GM12873 (cell line): ENCODE data around the gene EIF4G2.

Experiments
- CTCF ChIP-seq: IDR thresholded peaks from 2 replicates; pipeline ENCODE4 v1.5.1; 2012; ENCODE audit warnings: low read depth, mild to moderate bottlenecking, moderate library complexity, low read length, control low read depth; ENCODE audit not compliant: insufficient read depth; ENCODE audit errors: missing control alignments

The EIF4G2 gene

GRCh38 chr11:10808553-10809372, at the start of gene EIF4G2:
Gene EIF4G2, minus strand, starts transcription at chr11:10808926.
- no peak for TF ChIP-seq CTCF

- TF ChIP-seq CTCF: no peak
These were observed 49.1 kb upstream of the EIF4G2 start, which contains the start of gene ZBED5 for GRCh38 chr11:10857709-10858438. Gene ZBED5, minus strand, starts transcription at chr11:10858053. Its CDS starts 3,108 bp downstream, at chr11:10854945.

GRCh38 chr11:10857459-10857708, 48.7 kb upstream of the EIF4G2 start:
- no peak for TF ChIP-seq CTCF

- no peak for TF ChIP-seq CTCF
These were observed 48.1 kb upstream of the EIF4G2 start for GRCh38 chr11:10856689-10857458.

- no peak for TF ChIP-seq CTCF
These were observed 46.6 kb upstream of the EIF4G2 start for GRCh38 chr11:10855295-10855694.

GRCh38 chr11:10847960-10848860, 39.5 kb upstream of the EIF4G2 start:
- TF ChIP-seq CTCF: no peak

- no peak for TF ChIP-seq CTCF
These were observed 37.9 kb upstream of the EIF4G2 start for GRCh38 chr11:10846660-10847059.
